Adrenal gland (tissue), 12 donors: ENCODE data around the gene PARP3. TPM values are rescaled to one million over a fixed set of nuclear protein-coding genes. Genes with fewer than 3 reads are reported as not detected.

Source experiments
- DNase-seq, 7 donors: peaks; one replicate each; pipeline ENCODE4 v3.0.0-alpha.2; 2019 to 2020
- H3K27ac ChIP-seq, 5 donors: fragments of 200-600 bp; sonication (generic) in 4 of 5; 1 replicate in 3 of 5; 2 replicates in 2 of 5; pipeline versions ENCODE4 v1.5.1 to v1.8.0; 2016 to 2020; ENCODE audit warnings: mild to moderate bottlenecking in 1 of 5
- H3K27me3 ChIP-seq: fragments of 200-600 bp; 2 replicates; pipeline ENCODE4 v1.8.0; 2021
- H3K36me3 ChIP-seq, 2 donors: fragments of 200-600 bp; replicated peaks in 1 of 2; 1 replicate in 1 of 2; 2 replicates in 1 of 2; pipeline versions ENCODE4 v1.5.1 to v1.8.0; 2018 to 2022
- H3K4me1 ChIP-seq, 2 donors: fragments of 200-600 bp; replicated peaks in 1 of 2; 1 replicate in 1 of 2; 2 replicates in 1 of 2; pipeline versions ENCODE4 v1.5.1 to v1.8.0; 2018 to 2021
- H3K4me3 ChIP-seq, 4 donors: fragments of 200-600 bp; sonication (generic) in 3 of 4; one replicate each; pipeline ENCODE4 v1.5.1; 2016 to 2018
- H3K9me3 ChIP-seq, 3 donors: fragments of 200-600 bp; sonication (generic) in 1 of 3; replicated peaks in 1 of 3; 1 replicate in 2 of 3; 2 replicates in 1 of 3; pipeline versions ENCODE4 v1.5.1 to v1.8.0; 2016 to 2021
- CTCF ChIP-seq, 6 experiments: fragments of 450-650 bp in 4 of 6; fragments of 200-600 bp in 2 of 6; sonication (generic) in 1 of 6; IDR thresholded peaks; 1 replicate in 5 of 6; 2 replicates in 1 of 6; pipeline versions ENCODE4 v1.5.1 to v1.8.0; 2016 to 2021; ENCODE audit warnings: antibody characterized with exemption in 6 of 6, mild to moderate bottlenecking in 2 of 6, moderate library complexity in 1 of 6
- POLR2A ChIP-seq, 2 donors: fragments of 450-650 bp; IDR thresholded peaks; one replicate each; pipeline ENCODE4 v1.6.1; 2017; ENCODE audit warnings: antibody characterized with exemption in 2 of 2, mild to moderate bottlenecking in 2 of 2, moderate library complexity in 1 of 2
- WGBS, 4 donors: extraction: QIAGEN DNeasy Blood & Tissue Kit in 2 of 4; methylation state at CpG; one replicate each; pipeline versions ENCODE4 v1.1.5 to v1.1.7; 2013 to 2017; 5-methylcytosine and 5-hydroxymethylcytosine counted together
- intact Hi-C, 2 donors: fragments of 100-400 bp; cut with DNase I; formaldehyde crosslinking; loops; one replicate each; pipeline versions ENCODE4 v1.14.1 to v1.15.0; 2022 to 2023
- polyA plus RNA-seq, 3 donors: library from polyadenylated mRNA; stranded (reverse); fragments of 200-250 nt in 2 of 3; fragments of 350-450 nt in 1 of 3; fragmentation: Illumina TruSeq in 1 of 3; extraction: RNeasy Lipid Tissue Mini Kit (QIAGEN cat#74804) in 1 of 3; gene quantifications; one replicate each; pipeline ENCODE4 v1.2.3, GENCODE V29; 2013 to 2014
- total RNA-seq, 9 donors: library from RNA; depleted of rRNA in 4 of 9; stranded (reverse); fragments of >200 nt in 4 of 9; fragments of 120-200 nt in 1 of 9; fragmentation: NEBNext Ultra II Directional in 1 of 9; extraction: Animal tissue kit (Norgen Biotek cat#: 25700) in 1 of 9; gene quantifications; one replicate each; pipeline versions ENCODE4 v1.1.0 to v1.2.4, GENCODE V29; 2013 to 2023
- donor health status: healthy with polysubstance abuse.
- donor health status: Bipolar disorder and iron deficiency.
- donor health status: DM: yes; HTN: yes; CAD: no.
- donor health status: DM: no; HTN: no; CAD: no.
- donor health status: DM: no; HTN: no; CAD: no.
- donor health status: DM: yes; HTN: yes; CAD: no.

PARP3 gene
- total and polyA plus RNA-seq, 12 donors = 7.8 to 94.1 (median 60.4) TPM

- Histone ChIP-seq H3K9me3 (no peaks in the 10 kb centered on the region), H3K4me3 (no peak overlapping the region), H3K27me3 (no peaks in the 10 kb centered on the region), H3K4me1 (no peaks in the 10 kb centered on the region), H3K27ac (no peak overlapping the region), H3K36me3 (no peaks in the 10 kb centered on the region)
- no peak for TF ChIP-seq POLR2A (IDR thresholded peaks at IDR 0.05)
- no peak for TF ChIP-seq CTCF (IDR thresholded peaks at IDR 0.05)
- intact Hi-C loops = no loop called here
- no peak for DNase-seq
- WGBS, 4 donors = 67 to 78% (median 70%) methylated on average over 4 of the region's 4 CpGs
These were observed 34.1 kb upstream of the PARP3 start for GRCh38 chr3:51908026-51908425.

GRCh38 chr3:51916418-51916817, 25.7 kb upstream of the PARP3 start:
- no peak for TF ChIP-seq POLR2A (IDR thresholded peaks at IDR 0.05)
- Histone ChIP-seq H3K27ac (no peak overlapping the region), H3K4me1 (no peaks in the 10 kb centered on the region), H3K9me3 (no peaks in the 10 kb centered on the region), H3K27me3 (no peaks in the 10 kb centered on the region), H3K4me3 (no peak overlapping the region), H3K36me3 (no peaks in the 10 kb centered on the region)
- intact Hi-C loops = no loop called here
- WGBS, 4 donors = 41 to 48% (median 41%) methylated on average over 5 of the region's 5 CpGs
- no peak for DNase-seq

GRCh38 chr3:51921081-51921578, 21.0 kb upstream of the PARP3 start:
- no peak overlapping the region for H3K27ac ChIP-seq
- intact Hi-C loops = no loop called here
- DNase-seq = no peak
- no peaks in the 10 kb centered on the region for H3K27me3 ChIP-seq
- no peaks in the 10 kb centered on the region for H3K4me1 ChIP-seq
- no peaks in the 10 kb centered on the region for H3K9me3 ChIP-seq
- no peak for TF ChIP-seq POLR2A (IDR thresholded peaks at IDR 0.05)
- TF ChIP-seq CTCF (IDR thresholded peaks at IDR 0.05) = no peak
- no peak overlapping the region for H3K4me3 ChIP-seq
- no peaks in the 10 kb centered on the region for H3K36me3 ChIP-seq
- 79 to 82% (median 81%) methylated on average over 11 of the region's 11 CpGs for WGBS, 4 donors

GRCh38 chr3:51927061-51927977, 14.8 kb upstream of the PARP3 start:
- 85 to 97% (median 91%) methylated on average over 5 of the region's 5 CpGs for WGBS, 4 donors
- TF ChIP-seq CTCF (IDR thresholded peaks at IDR 0.05) = no peak
- TF ChIP-seq POLR2A (IDR thresholded peaks at IDR 0.05) = no peak
- H3K4me3 ChIP-seq = no peak overlapping the region
- H3K36me3 ChIP-seq = no peaks in the 10 kb centered on the region
- no peak for DNase-seq
- H3K27me3 ChIP-seq = no peaks in the 10 kb centered on the region
- no peaks in the 10 kb centered on the region for H3K9me3 ChIP-seq
- intact Hi-C loops = no loop called here
- no peak overlapping the region for H3K27ac ChIP-seq
- H3K4me1 ChIP-seq = no peaks in the 10 kb centered on the region
